GM06990 (cell line): Measurements from ENCODE around the gene PTGIS.

Source experiments
- DNase-seq: peaks from one replicate; pipeline ENCODE4 v3.0.0-alpha.2; 2011; ENCODE audit not compliant: insufficient read length; ENCODE audit errors: extremely low read depth
- H3K27me3 ChIP-seq: replicated peaks from 2 replicates; pipeline ENCODE4 v1.6.0; 2011; ENCODE audit warnings: low read length; ENCODE audit not compliant: control insufficient read depth, insufficient read depth
- H3K36me3 ChIP-seq: 2 replicates; pipeline ENCODE4 v1.5.1; 2011; ENCODE audit warnings: low read length; ENCODE audit not compliant: control insufficient read depth, insufficient read depth
- H3K4me3 ChIP-seq: replicated peaks from 2 replicates; pipeline ENCODE4 v1.5.1; 2011; ENCODE audit warnings: low read depth, mild to moderate bottlenecking, control low read depth, low read length
- TF ChIP-seq, protein P1 (sequence below): IDR thresholded peaks from 2 replicates; pipeline ENCODE4 v1.5.1; 2011; ENCODE audit warnings: low read length, control low read depth, mild to moderate bottlenecking, inconsistent platforms; ENCODE audit not compliant: insufficient read depth, poor library complexity, severe bottlenecking

The PTGIS gene

DNA sequence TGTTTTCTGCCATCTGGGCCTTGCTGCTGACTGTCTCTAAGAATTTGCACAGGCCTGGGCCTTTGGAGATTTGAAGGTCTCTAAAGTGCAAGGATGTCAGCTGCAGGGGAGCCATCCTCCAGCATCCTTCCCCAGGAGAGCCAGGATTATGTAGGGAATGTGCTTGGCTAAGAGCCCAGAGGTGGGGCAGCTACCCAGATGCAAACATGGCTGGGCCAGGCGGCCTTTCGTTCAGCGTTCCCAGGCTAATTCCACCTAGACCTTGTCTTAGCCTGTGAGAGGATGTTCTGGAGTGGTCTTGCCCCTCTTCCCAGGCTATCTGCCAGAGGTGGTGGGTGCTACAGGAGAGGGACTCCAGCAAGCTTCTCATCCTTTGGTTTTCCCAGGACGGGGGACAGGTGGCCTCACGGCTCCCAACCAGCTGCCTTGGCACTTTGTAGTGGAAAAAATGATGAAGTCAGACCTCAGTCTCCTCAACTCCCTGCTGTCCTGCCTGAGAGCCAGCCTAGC is 7.7 kb upstream of the PTGIS start:
- no peaks in the 10 kb centered on the region for H3K36me3 ChIP-seq
- DNase-seq = no peak
- H3K27me3 ChIP-seq = no peaks in the 10 kb centered on the region; the same call in 1 of the 2 replicates
- no peak overlapping the region for H3K4me3 ChIP-seq
- TF ChIP-seq, protein P1, sequence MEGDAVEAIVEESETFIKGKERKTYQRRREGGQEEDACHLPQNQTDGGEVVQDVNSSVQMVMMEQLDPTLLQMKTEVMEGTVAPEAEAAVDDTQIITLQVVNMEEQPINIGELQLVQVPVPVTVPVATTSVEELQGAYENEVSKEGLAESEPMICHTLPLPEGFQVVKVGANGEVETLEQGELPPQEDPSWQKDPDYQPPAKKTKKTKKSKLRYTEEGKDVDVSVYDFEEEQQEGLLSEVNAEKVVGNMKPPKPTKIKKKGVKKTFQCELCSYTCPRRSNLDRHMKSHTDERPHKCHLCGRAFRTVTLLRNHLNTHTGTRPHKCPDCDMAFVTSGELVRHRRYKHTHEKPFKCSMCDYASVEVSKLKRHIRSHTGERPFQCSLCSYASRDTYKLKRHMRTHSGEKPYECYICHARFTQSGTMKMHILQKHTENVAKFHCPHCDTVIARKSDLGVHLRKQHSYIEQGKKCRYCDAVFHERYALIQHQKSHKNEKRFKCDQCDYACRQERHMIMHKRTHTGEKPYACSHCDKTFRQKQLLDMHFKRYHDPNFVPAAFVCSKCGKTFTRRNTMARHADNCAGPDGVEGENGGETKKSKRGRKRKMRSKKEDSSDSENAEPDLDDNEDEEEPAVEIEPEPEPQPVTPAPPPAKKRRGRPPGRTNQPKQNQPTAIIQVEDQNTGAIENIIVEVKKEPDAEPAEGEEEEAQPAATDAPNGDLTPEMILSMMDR = no peak

DNA sequence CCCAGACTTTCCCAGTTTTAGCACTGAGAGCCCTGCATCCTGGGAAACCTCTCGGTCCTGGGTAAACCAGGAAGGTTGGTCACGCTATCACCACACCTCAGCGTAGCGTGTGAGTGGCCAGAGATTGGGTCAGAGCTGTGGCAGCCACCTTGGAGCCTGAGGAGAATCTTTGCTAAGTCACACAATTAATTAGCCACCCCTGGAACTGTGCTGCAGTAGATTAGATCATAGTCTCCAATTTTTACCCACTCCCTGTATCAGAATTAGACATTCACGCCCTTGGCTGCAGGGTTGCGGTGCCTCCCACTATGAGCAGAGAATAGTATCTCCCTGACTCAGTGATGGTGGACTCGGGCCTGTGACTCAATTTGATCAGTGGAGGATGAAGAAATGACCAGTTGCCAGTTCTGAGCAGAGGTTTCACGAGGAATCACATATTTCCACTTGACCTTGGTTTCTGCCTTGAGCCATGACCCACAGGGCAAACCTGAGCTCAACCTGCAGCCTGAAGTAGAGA is 6.0 kb upstream of the PTGIS start:
- TF ChIP-seq, protein P1 = no peak
- Histone ChIP-seq H3K36me3 (no peaks in the 10 kb centered on the region), H3K27me3 (no peaks in the 10 kb centered on the region; the same call in 1 of the 2 replicates), H3K4me3 (no peak overlapping the region)
- DNase-seq = no peak

DNA sequence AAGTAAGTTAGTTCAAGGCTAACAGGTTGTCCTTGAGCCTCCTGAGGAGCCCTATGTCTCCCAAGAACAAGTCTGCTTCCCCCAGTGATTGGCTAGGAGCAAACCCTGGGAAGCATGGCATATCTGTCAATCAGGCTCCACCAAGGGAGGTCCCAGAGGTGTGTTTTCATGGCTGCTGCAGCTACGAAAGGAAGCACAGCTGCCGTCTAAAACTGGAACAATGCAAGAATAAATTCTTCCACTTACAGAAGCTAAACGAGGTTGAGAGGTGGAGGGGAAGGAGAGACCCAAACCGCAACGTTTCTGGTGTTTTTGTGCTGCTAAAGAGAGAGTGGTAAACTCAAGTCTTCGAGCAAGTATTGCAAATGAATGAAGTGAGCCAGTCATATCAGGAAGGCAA is 4.9 kb upstream of the PTGIS start:
- DNase-seq = no peak
- no peaks in the 10 kb centered on the region; the same call in 1 of the 2 replicates for H3K27me3 ChIP-seq
- TF ChIP-seq, protein P1 = no peak
- no peaks in the 10 kb centered on the region for H3K36me3 ChIP-seq
- H3K4me3 ChIP-seq = no peak overlapping the region

DNA sequence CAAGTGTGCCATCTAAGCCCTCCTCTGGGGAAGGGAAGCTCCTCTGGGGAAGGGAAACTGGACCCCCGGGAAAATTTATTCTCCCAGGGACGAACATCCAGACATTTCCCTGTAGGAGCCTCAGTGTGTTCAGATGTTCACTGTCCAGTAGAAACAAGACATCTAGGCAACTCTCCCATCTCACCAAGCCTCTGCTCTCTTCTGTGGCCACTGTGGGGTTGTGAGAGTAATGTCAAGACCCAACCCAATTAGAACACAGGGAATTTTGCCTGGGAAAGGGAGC is 3.6 kb upstream of the PTGIS start:
- DNase-seq = no peak
- H3K4me3 ChIP-seq = no peak overlapping the region
- H3K27me3 ChIP-seq = no peaks in the 10 kb centered on the region; the same call in 1 of the 2 replicates
- TF ChIP-seq, protein P1 = no peak
- no peaks in the 10 kb centered on the region for H3K36me3 ChIP-seq

DNA sequence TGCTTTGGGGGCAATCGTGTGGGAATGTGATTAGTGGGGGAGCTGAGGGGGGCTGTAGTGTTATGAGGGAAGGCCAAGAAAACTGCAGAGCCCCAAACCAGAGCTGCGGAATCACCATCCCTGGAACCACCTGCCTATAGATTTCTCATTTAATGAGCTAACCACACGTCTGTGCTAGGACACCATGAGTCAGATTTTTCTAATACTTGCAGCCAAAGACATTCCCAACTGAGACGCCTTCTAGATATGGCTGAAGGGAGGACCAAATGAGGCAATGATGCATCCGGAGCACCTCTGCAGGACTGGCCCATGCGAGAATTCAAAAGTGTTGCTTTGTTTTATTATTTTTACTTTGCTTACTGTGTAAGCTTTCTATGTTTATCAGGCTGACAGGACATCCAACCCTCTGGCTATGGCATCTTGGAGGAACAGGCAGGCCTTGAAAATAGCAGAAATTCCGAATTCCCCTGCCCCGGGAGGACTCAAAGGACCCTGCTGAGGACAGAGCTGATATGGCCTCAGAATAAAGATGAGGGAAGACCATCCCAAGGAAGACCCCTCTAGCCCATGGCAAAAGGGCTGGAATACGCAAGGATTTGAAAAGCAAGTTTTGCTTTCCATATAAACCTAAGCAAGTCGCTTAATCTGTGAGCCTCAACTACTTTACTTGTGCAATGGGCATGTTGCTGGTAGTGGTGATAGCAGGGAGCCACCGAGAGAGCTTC is 3.1 kb upstream of the PTGIS start:
- TF ChIP-seq, protein P1 = no peak
- Histone ChIP-seq H3K36me3 (no peaks in the 10 kb centered on the region), H3K4me3 (no peak overlapping the region), H3K27me3 (no peaks in the 10 kb centered on the region; the same call in 1 of the 2 replicates)
- DNase-seq = no peak
